Psoas muscle (tissue), 8 donors: ENCODE data around the gene FOCAD. TPM values are rescaled to one million over a fixed set of nuclear protein-coding genes. Genes with fewer than 3 reads are reported as not detected.

ENCODE experiments used
- ATAC-seq, 4 donors: fragments of 200-7000 bp; cut with Tn5 transposase; one replicate each; pipeline ENCODE4 v1.9.1; 2020; ENCODE audit warnings: moderate library complexity in 3 of 4, mild to moderate bottlenecking in 2 of 4
- DNase-seq, 2 donors: peaks; one replicate each; pipeline ENCODE4 v3.0.0-alpha.2; 2020
- H3K27ac ChIP-seq: fragments of 200-600 bp; one replicate; pipeline ENCODE4 v1.8.0; 2022
- H3K27me3 ChIP-seq, 3 donors: fragments of 200-600 bp in 1 of 3; one replicate each; pipeline versions ENCODE4 v1.6.1 to v1.8.0; 2013 to 2022; ENCODE audit warnings: low read length in 2 of 3, mild to moderate bottlenecking in 2 of 3, moderate library complexity in 1 of 3; ENCODE audit not compliant: insufficient read depth in 3 of 3
- H3K36me3 ChIP-seq, 2 donors: fragments of 200-600 bp in 1 of 2; one replicate each; pipeline versions ENCODE4 v1.6.1 to v1.8.0; 2013 to 2022; ENCODE audit warnings: low read depth in 1 of 2, mild to moderate bottlenecking in 1 of 2, moderate library complexity in 1 of 2; ENCODE audit not compliant: insufficient read depth in 1 of 2
- H3K4me1 ChIP-seq: fragments of 200-600 bp; one replicate; pipeline ENCODE4 v1.8.0; 2022
- H3K4me3 ChIP-seq: fragments of 200-600 bp; one replicate; pipeline ENCODE4 v1.8.0; 2022; ENCODE audit warnings: mild to moderate bottlenecking
- H3K9me3 ChIP-seq: fragments of 200-600 bp; one replicate; pipeline ENCODE4 v1.8.0; 2022
- CTCF ChIP-seq: fragments of 200-600 bp; IDR thresholded peaks from one replicate; pipeline ENCODE4 v1.8.0; 2022; ENCODE audit warnings: antibody characterized with exemption
- WGBS, 3 donors: extraction: QIAGEN DNeasy Blood & Tissue Kit; methylation state at CpG; one replicate each; pipeline versions ENCODE4 v1.1.6 to v1.1.7; 2013; 5-methylcytosine and 5-hydroxymethylcytosine counted together
- intact Hi-C, 2 donors: fragments of 100-400 bp; cut with DNase I; formaldehyde crosslinking; loops; one replicate each; pipeline versions ENCODE4 v1.11.0 to v1.14.2; 2022
- polyA plus RNA-seq, 3 donors: library from polyadenylated mRNA; stranded (reverse); fragments of 200-250 nt; gene quantifications; one replicate each; pipeline ENCODE4 v1.2.3, GENCODE V29; 2013
- total RNA-seq, 4 donors: library from RNA; stranded (reverse); fragmentation: NEBNext Ultra II Directional in 2 of 4; extraction: Animal tissue kit (Norgen Biotek cat#: 25700) in 2 of 4; gene quantifications; one replicate each; pipeline versions ENCODE4 v1.2.1 to v1.2.4, GENCODE V29; 2021 to 2023
- donor health status: healthy with polysubstance abuse.
- donor health status: DM: no; HTN: no; CAD: no; lungs with moderate emphysema.
- donor health status: Bipolar disorder and iron deficiency.
- donor health status: healthy.
- donor health status: DM: yes; HTN: yes; CAD: no.
- donor health status: DM: no; HTN: no; CAD: no.
- donor health status: DM: no; HTN: no; CAD: no.
- donor health status: DM: yes; HTN: yes; CAD: no.

FOCAD gene
- total and polyA plus RNA-seq, 7 donors = 5.8 to 24.8 (median 12.1) TPM

- Histone ChIP-seq H3K9me3 (no peaks in the 10 kb centered on the region), H3K27me3 (no peaks in the 10 kb centered on the region), H3K4me1 (peaks cover 37% of the 10 kb centered on the region), H3K27ac (no peak overlapping the region), H3K4me3 (no peak overlapping the region), H3K36me3 (no peaks in the 10 kb centered on the region)
- intact Hi-C loops = no loop called here
- no peak for TF ChIP-seq CTCF
- DNase-seq = no peak
- WGBS, 3 donors = 93 to 100% (median 95%) methylated on average over 2 of the region's 2 CpGs
- ATAC-seq = no peak
These were observed 5.8 kb downstream of the FOCAD start for GRCh38 chr9:20689833-20690232.

- DNase-seq (no peak), ATAC-seq (no peak)
- intact Hi-C loops = no loop called here
- WGBS, 3 donors = 81 to 83% (median 81%) methylated on average over 5 of the region's 5 CpGs
- no peaks in the 10 kb centered on the region for H3K27me3 ChIP-seq
- no peak overlapping the region for H3K4me3 ChIP-seq
- H3K27ac ChIP-seq = peak overlapping the region; percentile 70
- H3K36me3 ChIP-seq = no peaks in the 10 kb centered on the region
- TF ChIP-seq CTCF = no peak
- H3K4me1 ChIP-seq = peaks cover 24% of the 10 kb centered on the region
- no peaks in the 10 kb centered on the region for H3K9me3 ChIP-seq
These were observed 8.5 kb downstream of the FOCAD start for GRCh38 chr9:20692554-20692953.

GRCh38 chr9:20693068-20693467, 9.0 kb downstream of the FOCAD start:
- intact Hi-C loops = no loop called here
- no peak for TF ChIP-seq CTCF
- no peaks in the 10 kb centered on the region for H3K9me3 ChIP-seq
- no peak overlapping the region for H3K4me3 ChIP-seq
- no peak for DNase-seq
- ATAC-seq = peak; percentile 92 to 98 (median 96)
- 50 to 80% (median 55%) methylated on average over 4 of the region's 4 CpGs for WGBS, 3 donors
- H3K27me3 ChIP-seq = no peaks in the 10 kb centered on the region
- no peaks in the 10 kb centered on the region for H3K36me3 ChIP-seq
- peaks cover 24% of the 10 kb centered on the region for H3K4me1 ChIP-seq
- H3K27ac ChIP-seq = peak overlapping the region; percentile 70

GRCh38 chr9:20694248-20694647, 10.2 kb downstream of the FOCAD start:
- no peak overlapping the region for H3K27ac ChIP-seq
- DNase-seq = no peak
- H3K27me3 ChIP-seq = no peaks in the 10 kb centered on the region
- no peaks in the 10 kb centered on the region for H3K36me3 ChIP-seq
- peaks cover 24% of the 10 kb centered on the region for H3K4me1 ChIP-seq
- no peak for ATAC-seq
- H3K4me3 ChIP-seq = no peak overlapping the region
- intact Hi-C loops = no loop called here
- no peaks in the 10 kb centered on the region for H3K9me3 ChIP-seq
- no peak for TF ChIP-seq CTCF

- Histone ChIP-seq H3K27me3 (no peaks in the 10 kb centered on the region), H3K4me3 (no peak overlapping the region), H3K36me3 (no peaks in the 10 kb centered on the region), H3K9me3 (no peaks in the 10 kb centered on the region), H3K27ac (no peak overlapping the region), H3K4me1 (peaks cover 41% of the 10 kb centered on the region)
- intact Hi-C loops = loop anchor here in 1 of 2 donors (5.0 kb wide), 1 partner anchor 85 kb away; no protein-coding TSS in a partner anchor
- DNase-seq (no peak), ATAC-seq (no peak)
- WGBS, 3 donors = 73 to 84% (median 81%) methylated on average over 3 of the region's 3 CpGs
- TF ChIP-seq CTCF = no peak
These were observed 13.1 kb downstream of the FOCAD start for GRCh38 chr9:20697021-20697719.
